ENCODE data around the gene TP53BP1. TPM values are rescaled to one million over a fixed set of nuclear protein-coding genes. Genes with fewer than 3 reads are reported as not detected.

Gene TP53BP1
- total and polyA plus RNA-seq, 2 of the 13 experiments (the other 11 are each of a cell fraction or from before 2014, with no cell fraction given) = 17.1 to 17.4 TPM

DNA sequence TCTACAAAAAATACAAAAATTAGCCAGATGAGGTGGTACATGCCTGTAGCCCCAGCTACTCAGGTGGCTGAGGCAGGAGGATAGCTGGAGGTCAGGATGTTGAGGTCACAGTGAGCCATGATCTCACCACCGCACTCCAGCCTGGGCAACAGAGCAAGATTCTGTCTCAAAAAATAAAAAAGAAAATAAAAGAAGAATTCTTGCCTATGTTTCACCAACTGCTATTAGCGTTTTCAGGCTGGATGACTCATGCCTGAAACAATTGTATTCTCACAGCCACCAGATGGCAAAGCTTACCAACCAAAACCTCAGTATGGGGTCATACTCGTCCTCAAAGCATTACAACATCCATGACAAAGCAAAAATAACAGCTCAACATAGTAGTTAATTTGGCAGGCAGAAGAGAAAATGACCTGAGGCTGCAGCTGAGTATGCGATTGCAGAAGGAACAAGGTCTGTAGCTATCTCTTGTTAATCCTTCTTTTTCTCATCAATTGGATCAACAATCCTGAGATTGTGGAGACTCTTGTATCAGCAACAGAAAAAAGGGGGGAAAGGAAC lies 52.2 kb downstream of the TP53BP1 start (continued):
- no peak for TF ChIP-seq NR3C1 (CRISPR knock-in tag; IDR thresholded peaks at IDR 0.05)
- TF ChIP-seq, protein P1, sequence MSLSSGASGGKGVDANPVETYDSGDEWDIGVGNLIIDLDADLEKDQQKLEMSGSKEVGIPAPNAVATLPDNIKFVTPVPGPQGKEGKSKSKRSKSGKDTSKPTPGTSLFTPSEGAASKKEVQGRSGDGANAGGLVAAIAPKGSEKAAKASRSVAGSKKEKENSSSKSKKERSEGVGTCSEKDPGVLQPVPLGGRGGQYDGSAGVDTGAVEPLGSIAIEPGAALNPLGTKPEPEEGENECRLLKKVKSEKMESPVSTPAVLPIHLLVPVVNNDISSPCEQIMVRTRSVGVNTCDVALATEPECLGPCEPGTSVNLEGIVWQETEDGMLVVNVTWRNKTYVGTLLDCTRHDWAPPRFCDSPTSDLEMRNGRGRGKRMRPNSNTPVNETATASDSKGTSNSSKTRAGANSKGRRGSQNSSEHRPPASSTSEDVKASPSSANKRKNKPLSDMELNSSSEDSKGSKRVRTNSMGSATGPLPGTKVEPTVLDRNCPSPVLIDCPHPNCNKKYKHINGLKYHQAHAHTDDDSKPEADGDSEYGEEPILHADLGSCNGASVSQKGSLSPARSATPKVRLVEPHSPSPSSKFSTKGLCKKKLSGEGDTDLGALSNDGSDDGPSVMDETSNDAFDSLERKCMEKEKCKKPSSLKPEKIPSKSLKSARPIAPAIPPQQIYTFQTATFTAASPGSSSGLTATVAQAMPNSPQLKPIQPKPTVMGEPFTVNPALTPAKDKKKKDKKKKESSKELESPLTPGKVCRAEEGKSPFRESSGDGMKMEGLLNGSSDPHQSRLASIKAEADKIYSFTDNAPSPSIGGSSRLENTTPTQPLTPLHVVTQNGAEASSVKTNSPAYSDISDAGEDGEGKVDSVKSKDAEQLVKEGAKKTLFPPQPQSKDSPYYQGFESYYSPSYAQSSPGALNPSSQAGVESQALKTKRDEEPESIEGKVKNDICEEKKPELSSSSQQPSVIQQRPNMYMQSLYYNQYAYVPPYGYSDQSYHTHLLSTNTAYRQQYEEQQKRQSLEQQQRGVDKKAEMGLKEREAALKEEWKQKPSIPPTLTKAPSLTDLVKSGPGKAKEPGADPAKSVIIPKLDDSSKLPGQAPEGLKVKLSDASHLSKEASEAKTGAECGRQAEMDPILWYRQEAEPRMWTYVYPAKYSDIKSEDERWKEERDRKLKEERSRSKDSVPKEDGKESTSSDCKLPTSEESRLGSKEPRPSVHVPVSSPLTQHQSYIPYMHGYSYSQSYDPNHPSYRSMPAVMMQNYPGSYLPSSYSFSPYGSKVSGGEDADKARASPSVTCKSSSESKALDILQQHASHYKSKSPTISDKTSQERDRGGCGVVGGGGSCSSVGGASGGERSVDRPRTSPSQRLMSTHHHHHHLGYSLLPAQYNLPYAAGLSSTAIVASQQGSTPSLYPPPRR (CRISPR knock-in tag; IDR thresholded peaks at IDR 0.05; ENCODE audit: borderline replicate concordance) = no peak
- TF ChIP-seq STAG1 (CRISPR knock-in tag; IDR thresholded peaks at IDR 0.05) = peak; percentile 72
- TF ChIP-seq ZNF547 (CRISPR knock-in tag; IDR thresholded peaks at IDR 0.05) = no peak
- TF ChIP-seq, protein P2, sequence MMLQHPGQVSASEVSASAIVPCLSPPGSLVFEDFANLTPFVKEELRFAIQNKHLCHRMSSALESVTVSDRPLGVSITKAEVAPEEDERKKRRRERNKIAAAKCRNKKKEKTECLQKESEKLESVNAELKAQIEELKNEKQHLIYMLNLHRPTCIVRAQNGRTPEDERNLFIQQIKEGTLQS (CRISPR knock-in tag; IDR thresholded peaks at IDR 0.05) = peak; percentile 65; the same call in 1 of the 2 replicates
- TF ChIP-seq, protein P3, sequence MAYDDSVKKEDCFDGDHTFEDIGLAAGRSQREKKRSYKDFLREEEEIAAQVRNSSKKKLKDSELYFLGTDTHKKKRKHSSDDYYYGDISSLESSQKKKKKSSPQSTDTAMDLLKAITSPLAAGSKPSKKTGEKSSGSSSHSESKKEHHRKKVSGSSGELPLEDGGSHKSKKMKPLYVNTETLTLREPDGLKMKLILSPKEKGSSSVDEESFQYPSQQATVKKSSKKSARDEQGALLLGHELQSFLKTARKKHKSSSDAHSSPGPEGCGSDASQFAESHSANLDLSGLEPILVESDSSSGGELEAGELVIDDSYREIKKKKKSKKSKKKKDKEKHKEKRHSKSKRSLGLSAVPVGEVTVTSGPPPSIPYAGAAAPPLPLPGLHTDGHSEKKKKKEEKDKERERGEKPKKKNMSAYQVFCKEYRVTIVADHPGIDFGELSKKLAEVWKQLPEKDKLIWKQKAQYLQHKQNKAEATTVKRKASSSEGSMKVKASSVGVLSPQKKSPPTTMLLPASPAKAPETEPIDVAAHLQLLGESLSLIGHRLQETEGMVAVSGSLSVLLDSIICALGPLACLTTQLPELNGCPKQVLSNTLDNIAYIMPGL (CRISPR knock-in tag; IDR thresholded peaks at IDR 0.05; ENCODE audit: borderline replicate concordance in 1 of 2, low read depth in 1 of 2) = peak in 1 of 2 experiments; percentile 32; a peak in 1 of 4 replicates
- TF ChIP-seq ATF7 (IDR thresholded peaks at IDR 0.05) = peak; percentile 60
- TF ChIP-seq ATF7 (CRISPR knock-in tag; IDR thresholded peaks at IDR 0.05) = no peak
- TF ChIP-seq, protein P4, sequence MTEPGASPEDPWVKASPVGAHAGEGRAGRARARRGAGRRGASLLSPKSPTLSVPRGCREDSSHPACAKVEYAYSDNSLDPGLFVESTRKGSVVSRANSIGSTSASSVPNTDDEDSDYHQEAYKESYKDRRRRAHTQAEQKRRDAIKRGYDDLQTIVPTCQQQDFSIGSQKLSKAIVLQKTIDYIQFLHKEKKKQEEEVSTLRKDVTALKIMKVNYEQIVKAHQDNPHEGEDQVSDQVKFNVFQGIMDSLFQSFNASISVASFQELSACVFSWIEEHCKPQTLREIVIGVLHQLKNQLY (CRISPR knock-in tag; IDR thresholded peaks at IDR 0.05) = no peak
- TF ChIP-seq SOX13 (IDR thresholded peaks at IDR 0.05) = no peak
- peak in 1 of 2 experiments; percentile 16; a peak in 1 of 4 replicates for TF ChIP-seq SOX13 (CRISPR knock-in tag; conservative IDR thresholded peaks at IDR 0.05 in 1 of 2, IDR thresholded peaks at IDR 0.05 in 1 of 2)
- 0 out of 4 replicates have a peak, but pooled peaks of 1 of the 2 experiments have one; percentile 39 for TF ChIP-seq EP300 (IDR thresholded peaks at IDR 0.05; ENCODE audit: low read depth in 2 of 2, low read length in 2 of 2)
- no peak for TF ChIP-seq EP300 (CRISPR knock-in tag; IDR thresholded peaks at IDR 0.05; ENCODE audit: borderline replicate concordance)
- peak; percentile 21; the same call in 1 of the 2 replicates for TF ChIP-seq YEATS2 (CRISPR knock-in tag; IDR thresholded peaks at IDR 0.05; ENCODE audit: borderline replicate concordance)
- TF ChIP-seq FOXA3 (CRISPR knock-in tag; IDR thresholded peaks at IDR 0.05) = peak; percentile 36; the same call in 1 of the 2 replicates
- TF ChIP-seq GABPB1 (CRISPR knock-in tag; IDR thresholded peaks at IDR 0.05) = no peak
- TF ChIP-seq MAFG (CRISPR knock-in tag; IDR thresholded peaks at IDR 0.05) = peak; percentile 80
- TF ChIP-seq CEBPG (CRISPR knock-in tag; IDR thresholded peaks at IDR 0.05) = peak; percentile 86
- TF ChIP-seq, protein P5, sequence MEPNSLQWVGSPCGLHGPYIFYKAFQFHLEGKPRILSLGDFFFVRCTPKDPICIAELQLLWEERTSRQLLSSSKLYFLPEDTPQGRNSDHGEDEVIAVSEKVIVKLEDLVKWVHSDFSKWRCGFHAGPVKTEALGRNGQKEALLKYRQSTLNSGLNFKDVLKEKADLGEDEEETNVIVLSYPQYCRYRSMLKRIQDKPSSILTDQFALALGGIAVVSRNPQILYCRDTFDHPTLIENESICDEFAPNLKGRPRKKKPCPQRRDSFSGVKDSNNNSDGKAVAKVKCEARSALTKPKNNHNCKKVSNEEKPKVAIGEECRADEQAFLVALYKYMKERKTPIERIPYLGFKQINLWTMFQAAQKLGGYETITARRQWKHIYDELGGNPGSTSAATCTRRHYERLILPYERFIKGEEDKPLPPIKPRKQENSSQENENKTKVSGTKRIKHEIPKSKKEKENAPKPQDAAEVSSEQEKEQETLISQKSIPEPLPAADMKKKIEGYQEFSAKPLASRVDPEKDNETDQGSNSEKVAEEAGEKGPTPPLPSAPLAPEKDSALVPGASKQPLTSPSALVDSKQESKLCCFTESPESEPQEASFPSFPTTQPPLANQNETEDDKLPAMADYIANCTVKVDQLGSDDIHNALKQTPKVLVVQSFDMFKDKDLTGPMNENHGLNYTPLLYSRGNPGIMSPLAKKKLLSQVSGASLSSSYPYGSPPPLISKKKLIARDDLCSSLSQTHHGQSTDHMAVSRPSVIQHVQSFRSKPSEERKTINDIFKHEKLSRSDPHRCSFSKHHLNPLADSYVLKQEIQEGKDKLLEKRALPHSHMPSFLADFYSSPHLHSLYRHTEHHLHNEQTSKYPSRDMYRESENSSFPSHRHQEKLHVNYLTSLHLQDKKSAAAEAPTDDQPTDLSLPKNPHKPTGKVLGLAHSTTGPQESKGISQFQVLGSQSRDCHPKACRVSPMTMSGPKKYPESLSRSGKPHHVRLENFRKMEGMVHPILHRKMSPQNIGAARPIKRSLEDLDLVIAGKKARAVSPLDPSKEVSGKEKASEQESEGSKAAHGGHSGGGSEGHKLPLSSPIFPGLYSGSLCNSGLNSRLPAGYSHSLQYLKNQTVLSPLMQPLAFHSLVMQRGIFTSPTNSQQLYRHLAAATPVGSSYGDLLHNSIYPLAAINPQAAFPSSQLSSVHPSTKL (CRISPR knock-in tag; IDR thresholded peaks at IDR 0.05) = peak; percentile 38; the same call in 1 of the 2 replicates

Measured in HepG2 (cell line).